GM19238 (cell line): ENCODE measurements around the gene NPR3.

Experiments used
- DNase-seq: peaks from one replicate; pipeline ENCODE4 v3.0.0; 2011; ENCODE audit warnings: low spot score; ENCODE audit not compliant: insufficient read length

The NPR3 gene

GRCh38 chr5:32711681-32712480 lies 760 bp downstream of the NPR3 start:
- DNase-seq, result no peak

DNA sequence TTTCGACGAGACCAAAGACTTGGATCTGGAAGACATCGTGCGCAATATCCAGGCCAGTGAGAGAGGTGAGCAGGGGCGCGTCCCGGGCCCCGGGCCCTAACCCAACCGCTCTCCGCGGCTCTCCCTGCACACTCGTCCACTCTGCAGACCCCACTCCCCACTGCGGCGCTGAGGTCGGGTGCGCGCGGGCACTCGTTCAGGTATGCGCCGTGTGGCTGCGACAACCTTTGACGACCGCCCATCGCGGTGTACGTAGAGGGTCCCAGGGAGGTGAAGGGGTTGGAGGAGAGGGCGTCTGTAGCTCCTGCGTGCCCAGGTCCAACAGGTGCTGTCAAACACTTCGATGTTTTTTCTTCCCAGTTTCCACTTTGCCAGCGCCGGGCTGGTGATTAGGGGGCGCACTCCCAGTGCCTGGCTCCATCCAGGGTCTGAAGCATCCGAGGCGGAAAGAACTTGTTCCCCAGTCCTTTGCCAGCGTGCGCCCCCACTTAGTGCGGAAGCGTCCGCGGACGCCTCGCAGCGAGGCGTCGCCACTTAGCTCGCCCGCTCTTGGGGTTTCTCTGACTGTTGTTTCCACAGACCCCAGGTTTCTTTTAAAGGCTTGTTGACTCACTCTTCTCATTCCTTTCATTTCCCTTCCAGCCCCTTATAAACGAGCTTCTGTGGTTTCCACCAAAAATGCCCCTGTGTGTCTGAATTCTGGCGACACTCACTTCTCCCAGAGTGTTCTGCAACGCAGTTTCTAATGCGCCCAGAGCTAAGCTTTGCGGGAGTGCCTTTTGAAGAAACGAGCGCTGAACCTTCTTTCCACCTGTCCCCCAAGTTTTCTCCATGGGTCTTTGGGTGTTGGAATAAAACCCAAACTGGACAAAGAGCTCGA lies 1.6 kb downstream of the NPR3 start:
- DNase-seq, result no peak

DNA sequence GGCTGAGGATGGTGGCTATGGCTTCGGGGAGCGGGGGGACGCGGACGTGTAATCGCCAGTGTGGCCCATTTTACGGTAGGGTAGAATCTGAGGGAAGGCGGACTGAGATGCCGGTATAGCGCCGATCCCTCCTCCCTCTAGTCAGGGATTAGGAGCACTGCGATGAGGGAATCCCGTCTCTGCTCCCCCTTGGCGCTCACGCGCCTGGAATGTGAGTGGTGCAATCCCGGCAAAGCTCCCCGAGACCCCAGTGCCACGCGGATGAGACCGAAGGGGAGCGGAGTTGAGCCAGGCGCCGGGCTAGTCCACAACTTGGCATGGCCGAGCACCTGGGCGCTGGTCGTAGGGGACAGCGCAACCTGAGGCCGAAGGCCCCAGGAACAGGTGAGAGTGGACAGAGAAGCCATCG lies 2.2 kb downstream of the NPR3 start:
- no peak for DNase-seq

- no peak for DNase-seq
Observed at GRCh38 chr5:32713770-32714381, 2.8 kb downstream of the NPR3 start.

- DNase-seq, result no peak
Observed at GRCh38 chr5:32714836-32715235, 3.7 kb downstream of the NPR3 start.

GRCh38 chr5:32720300-32720699 lies 9.2 kb downstream of the NPR3 start:
- no peak for DNase-seq

- DNase-seq, result no peak
Observed at GRCh38 chr5:32721626-32722025, 10.5 kb downstream of the NPR3 start.

DNA sequence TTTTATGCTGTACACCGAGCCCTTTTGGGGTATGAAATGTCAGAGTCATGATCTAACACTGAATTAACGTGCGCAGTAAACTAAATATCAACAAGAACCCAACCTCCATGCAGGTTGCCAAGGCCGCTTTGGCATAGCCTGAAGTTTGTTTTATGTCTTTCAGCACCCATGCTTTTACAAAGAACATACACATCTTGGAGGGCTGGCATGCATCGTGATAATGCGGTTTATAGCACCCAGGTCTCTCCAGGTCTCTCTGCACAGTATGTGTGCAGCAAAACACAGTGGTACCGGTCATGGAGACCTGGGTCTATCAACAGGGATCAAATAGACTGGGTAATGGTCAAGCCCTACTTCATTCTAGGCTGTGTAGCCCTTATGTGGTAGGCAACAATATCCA lies 11.8 kb downstream of the NPR3 start:
- no peak for DNase-seq

DNA sequence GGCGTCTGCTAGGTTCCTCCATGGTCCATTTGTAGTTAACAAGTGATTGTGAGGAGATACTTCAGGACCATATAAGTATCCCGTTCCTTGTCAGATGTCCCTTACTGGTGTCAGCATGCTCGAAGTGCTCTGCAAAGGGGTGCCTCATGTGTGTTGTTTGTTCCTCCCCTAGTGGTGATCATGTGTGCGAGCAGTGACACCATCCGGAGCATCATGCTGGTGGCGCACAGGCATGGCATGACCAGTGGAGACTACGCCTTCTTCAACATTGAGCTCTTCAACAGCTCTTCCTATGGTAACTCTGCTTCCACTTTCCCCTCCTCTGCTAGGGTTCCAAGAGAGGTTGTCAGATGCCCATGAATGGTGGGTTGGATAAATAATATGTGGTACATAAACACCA lies 13.4 kb downstream of the NPR3 start:
- DNase-seq, result no peak

GRCh38 chr5:32726086-32726557 lies 15.0 kb downstream of the NPR3 start:
- DNase-seq, result no peak

DNA sequence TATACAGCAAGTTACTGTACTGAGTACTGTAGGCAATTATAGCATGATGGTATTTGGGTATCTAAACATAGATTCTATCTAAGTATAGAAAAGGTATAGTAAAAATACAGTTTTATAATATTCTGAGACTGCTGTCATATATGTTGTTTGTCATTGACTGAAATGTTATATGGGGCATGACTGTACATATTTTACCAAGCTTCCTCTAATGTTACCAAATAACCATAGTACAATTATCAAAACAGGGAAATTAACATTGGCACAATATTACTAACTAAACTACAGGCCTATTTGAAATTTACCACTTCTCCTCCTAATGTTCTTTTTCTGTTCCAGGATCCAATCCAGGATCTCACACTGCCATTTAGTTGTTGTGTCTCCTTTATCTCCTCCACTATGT lies 18.5 kb downstream of the NPR3 start:
- DNase-seq, result no peak

- no peak for DNase-seq
Observed at GRCh38 chr5:32733590-32734340, 22.6 kb downstream of the NPR3 start.

- DNase-seq, result no peak
Observed at GRCh38 chr5:32734827-32735378, 23.8 kb downstream of the NPR3 start.

DNA sequence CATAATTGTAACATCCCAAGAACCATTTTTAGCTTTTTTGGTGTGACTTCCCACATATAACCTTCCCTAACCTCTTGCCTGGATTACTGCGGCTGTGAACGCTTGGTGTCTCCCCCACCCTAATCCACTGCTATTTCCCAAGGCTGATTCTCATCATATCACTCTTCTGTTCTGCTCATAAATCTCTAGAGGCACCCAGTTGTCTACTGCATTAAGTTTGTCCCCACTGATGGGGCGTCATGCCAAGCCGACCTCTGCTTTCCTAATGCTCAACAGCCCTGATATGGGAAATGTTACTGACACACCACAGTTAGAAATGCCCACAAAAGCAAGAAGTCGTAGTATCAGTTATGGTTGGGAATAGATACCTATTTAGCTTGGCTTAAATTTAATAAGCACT lies 24.4 kb downstream of the NPR3 start:
- DNase-seq, result no peak

- DNase-seq, result no peak
Observed at GRCh38 chr5:32736842-32737241, 25.7 kb downstream of the NPR3 start.

DNA sequence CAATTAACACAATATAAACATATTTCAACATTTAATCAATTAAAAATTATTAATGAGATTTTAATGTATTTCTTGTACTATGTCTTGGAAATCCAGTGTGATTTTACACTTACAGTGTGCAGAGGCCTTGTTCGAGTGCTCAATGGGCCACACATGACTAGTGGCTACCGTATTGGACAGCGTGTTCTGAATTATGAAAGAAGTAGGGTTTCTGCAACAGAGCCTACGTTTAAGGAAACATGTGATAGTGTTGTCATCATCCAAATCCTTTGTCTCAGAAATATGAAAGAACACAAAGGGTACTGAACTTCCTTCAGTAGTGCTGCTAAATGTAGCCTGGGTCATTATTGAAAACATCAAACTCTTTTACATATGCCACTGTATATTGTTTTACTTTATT lies 29.5 kb downstream of the NPR3 start:
- no peak for DNase-seq

GRCh38 chr5:32745317-32745716 lies 34.2 kb downstream of the NPR3 start:
- DNase-seq, result no peak

DNA sequence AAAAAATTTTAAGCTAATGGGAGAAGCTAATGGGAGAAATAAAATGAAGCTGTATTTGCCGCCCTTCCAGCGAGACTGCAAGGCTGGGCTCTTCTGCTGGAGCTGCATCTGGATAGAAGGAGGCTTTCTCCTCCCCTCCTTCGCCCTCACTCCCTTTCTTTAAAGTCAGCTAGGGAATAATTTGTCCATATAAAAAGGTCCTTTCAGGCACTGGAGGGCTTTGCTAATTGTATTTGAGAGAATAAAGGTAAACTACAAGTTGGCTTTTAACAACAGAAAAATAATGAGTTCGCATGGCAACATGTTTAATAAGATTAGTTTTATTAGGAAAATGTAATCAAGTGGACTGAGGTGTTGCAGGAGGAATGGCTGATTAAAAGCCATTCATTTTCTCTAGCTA lies 41.3 kb downstream of the NPR3 start:
- no peak for DNase-seq

GRCh38 chr5:32753051-32753450 lies 41.9 kb downstream of the NPR3 start:
- DNase-seq, result no peak

DNA sequence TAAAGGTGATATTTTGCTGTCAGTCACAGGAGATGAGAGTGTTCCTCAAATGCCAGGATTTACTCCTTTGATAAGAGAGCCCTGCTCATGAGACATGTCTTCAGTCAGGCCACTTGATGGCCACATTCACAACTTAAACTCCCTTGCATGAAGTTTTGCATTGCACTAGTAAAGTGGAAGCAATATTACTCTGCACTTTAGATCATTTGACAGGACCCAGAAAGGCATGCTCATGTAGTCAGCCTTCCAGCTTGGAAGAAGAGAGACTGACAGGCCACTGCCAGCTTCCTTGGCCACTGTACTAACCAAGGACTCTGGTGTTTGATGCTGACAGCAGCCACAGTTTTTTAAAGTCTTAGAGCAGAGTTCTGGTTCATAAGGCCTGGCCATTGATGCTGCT lies 42.6 kb downstream of the NPR3 start:
- no peak for DNase-seq

DNA sequence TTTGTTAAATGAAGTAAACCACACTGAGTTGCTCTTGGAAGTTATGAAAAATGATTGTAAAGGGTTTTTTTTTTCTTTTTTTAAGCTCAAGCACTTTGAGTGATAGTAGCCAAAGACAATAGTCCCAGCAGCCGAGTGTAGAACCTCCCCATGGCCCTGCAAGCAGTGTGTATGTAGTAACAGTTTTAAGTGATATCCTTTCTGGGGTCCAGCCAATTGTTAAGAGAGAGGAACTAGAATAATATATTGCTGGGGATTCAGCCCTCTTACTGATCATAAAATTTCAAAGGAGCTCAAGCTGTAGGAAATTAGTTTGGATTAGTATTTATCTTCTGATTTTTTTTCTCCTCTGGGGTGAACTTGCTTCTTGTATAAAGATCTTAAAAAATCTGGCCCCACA lies 43.2 kb downstream of the NPR3 start:
- DNase-seq, result no peak
